GM03348 (cell line): ENCODE results near the gene STARD10.

Experiments
- DNase-seq: peaks from one replicate; pipeline ENCODE4 v3.0.0; 2012; ENCODE audit warnings: low spot score

The STARD10 gene

DNA sequence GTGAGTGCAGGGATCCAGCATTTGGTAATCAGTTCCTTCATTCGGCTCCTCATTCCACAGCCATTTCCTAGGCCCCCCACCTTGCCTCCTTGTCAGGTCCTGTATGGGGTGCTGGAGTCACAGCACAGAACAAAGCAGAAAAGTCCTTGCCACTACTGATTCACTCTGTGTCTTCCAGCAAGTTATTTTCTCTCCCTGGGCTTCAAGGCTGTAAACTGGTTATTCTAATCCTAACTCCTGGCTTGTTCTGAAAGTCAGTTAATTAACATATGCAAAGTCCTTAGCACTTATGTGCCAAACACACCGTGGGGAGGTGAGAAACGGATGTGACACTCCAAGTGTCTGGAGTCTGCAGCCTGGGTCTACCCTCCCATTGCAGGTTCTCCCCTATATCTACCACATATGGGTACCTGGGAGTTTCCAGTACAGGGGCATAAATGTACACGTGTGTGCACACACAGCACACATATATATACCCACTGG lies 89.0 kb downstream of the STARD10 start:
- DNase-seq = no peak
